Chondrocyte (in vitro differentiated cells): ENCODE results near the gene PDCL2. TPM values are rescaled to one million over a fixed set of nuclear protein-coding genes. Genes with fewer than 3 reads are reported as not detected.

Experiments used
- DNase-seq: peaks from one replicate; pipeline ENCODE4 v3.0.0; 2021; ENCODE audit warnings: mixed read lengths, low spot score
- H3K27ac Mint-ChIP-seq: one replicate; pipeline ENCODE4 v1.8.0; 2021; ENCODE audit warnings: mild to moderate bottlenecking, moderate library complexity, mixed read lengths; ENCODE audit not compliant: unreplicated experiment
- H3K27me3 Mint-ChIP-seq: 2 replicates; pipeline ENCODE4 v1.8.0; 2021; ENCODE audit warnings: low read depth, mixed read lengths
- H3K36me3 Mint-ChIP-seq: 2 replicates; pipeline ENCODE4 v1.8.0; 2021; ENCODE audit warnings: low read depth, mixed read lengths
- H3K4me1 Mint-ChIP-seq: 2 replicates; pipeline ENCODE4 v1.8.0; 2021; ENCODE audit warnings: low read depth, mild to moderate bottlenecking, mixed read lengths
- H3K4me3 Mint-ChIP-seq: one replicate; pipeline ENCODE4 v1.8.0; 2021; ENCODE audit warnings: mild to moderate bottlenecking, moderate library complexity, mixed read lengths; ENCODE audit not compliant: unreplicated experiment
- H3K9me3 Mint-ChIP-seq: 2 replicates; pipeline ENCODE4 v1.8.0; 2021; ENCODE audit warnings: low read depth, mixed read lengths
- total RNA-seq: library from RNA; stranded (reverse); gene quantifications from 3 replicates; pipeline ENCODE4 v1.2.1, GENCODE V29; 2021
- TF ChIP-seq, protein P1 (sequence below): fragments of 200-600 bp; sonication (generic); IDR thresholded peaks from 2 replicates; pipeline ENCODE4 v1.5.0; 2021; ENCODE audit warnings: antibody characterized with exemption, mild to moderate bottlenecking, moderate library complexity

Gene PDCL2
- total RNA-seq, 1 donor from 2014 or later: not detected

DNA sequence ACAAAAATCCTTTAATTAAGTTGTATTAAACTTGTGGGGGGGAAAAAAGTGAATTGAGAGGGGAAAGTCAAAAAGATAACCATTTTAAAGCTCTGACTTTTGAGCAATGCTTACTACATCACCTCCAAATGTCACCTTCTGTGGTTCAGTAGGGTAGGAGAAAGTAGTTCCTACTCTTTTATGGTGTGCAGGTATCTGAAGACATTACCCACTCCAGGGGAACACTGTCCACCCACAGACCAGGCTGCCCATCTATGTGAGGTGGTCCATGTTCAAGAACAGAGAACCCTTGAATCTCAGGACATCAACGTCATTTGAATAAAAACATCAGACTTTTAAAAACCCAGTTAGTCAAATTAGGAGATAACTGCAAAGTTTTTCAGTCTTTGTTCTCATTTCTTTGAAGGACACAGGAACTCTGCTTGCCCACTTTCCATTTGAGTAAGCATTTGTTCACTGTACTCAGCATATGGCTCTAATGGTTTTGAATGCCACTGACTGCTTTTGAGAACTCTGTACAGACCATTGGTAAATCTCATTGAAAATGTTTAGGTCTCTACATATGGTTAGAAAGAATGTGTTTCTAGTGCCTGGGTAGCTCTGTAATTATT, 25.6 kb upstream of the PDCL2 start:
- Mint-ChIP-seq H3K4me3 (no peak overlapping the region), H3K27ac (no peak overlapping the region), H3K9me3 (no peaks in the 10 kb centered on the region), H3K36me3 (no peaks in the 10 kb centered on the region), H3K4me1 (no peaks in the 10 kb centered on the region), H3K27me3 (peaks cover 4% of the 10 kb centered on the region)
- TF ChIP-seq, protein P1, sequence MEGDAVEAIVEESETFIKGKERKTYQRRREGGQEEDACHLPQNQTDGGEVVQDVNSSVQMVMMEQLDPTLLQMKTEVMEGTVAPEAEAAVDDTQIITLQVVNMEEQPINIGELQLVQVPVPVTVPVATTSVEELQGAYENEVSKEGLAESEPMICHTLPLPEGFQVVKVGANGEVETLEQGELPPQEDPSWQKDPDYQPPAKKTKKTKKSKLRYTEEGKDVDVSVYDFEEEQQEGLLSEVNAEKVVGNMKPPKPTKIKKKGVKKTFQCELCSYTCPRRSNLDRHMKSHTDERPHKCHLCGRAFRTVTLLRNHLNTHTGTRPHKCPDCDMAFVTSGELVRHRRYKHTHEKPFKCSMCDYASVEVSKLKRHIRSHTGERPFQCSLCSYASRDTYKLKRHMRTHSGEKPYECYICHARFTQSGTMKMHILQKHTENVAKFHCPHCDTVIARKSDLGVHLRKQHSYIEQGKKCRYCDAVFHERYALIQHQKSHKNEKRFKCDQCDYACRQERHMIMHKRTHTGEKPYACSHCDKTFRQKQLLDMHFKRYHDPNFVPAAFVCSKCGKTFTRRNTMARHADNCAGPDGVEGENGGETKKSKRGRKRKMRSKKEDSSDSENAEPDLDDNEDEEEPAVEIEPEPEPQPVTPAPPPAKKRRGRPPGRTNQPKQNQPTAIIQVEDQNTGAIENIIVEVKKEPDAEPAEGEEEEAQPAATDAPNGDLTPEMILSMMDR: no peak
- no peak for DNase-seq

DNA sequence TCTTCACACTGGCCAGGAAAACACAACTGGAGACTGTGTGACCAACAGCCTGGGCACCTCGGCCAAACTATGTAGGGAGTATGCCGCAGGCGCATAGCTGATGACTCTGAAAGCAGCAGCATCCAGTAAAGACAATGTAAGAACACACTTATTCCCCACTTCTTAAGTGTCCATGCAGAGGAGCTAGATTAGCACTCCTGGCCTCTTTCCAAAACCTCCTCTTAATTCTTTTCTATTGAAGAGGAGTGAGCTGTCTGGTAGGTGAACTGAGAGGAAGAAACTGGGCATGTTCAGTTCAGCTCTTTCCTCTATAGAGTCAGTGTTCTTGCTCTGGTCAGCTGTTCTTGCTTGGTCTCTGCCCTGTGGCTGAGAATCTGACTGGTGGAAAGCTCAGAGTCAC, 23.0 kb upstream of the PDCL2 start:
- H3K9me3 Mint-ChIP-seq: no peaks in the 10 kb centered on the region
- H3K27ac Mint-ChIP-seq: no peak overlapping the region
- peaks cover 4% of the 10 kb centered on the region for H3K27me3 Mint-ChIP-seq
- no peak overlapping the region for H3K4me3 Mint-ChIP-seq
- DNase-seq: no peak
- no peaks in the 10 kb centered on the region for H3K36me3 Mint-ChIP-seq
- TF ChIP-seq, protein P1: no peak
- no peaks in the 10 kb centered on the region for H3K4me1 Mint-ChIP-seq

DNA sequence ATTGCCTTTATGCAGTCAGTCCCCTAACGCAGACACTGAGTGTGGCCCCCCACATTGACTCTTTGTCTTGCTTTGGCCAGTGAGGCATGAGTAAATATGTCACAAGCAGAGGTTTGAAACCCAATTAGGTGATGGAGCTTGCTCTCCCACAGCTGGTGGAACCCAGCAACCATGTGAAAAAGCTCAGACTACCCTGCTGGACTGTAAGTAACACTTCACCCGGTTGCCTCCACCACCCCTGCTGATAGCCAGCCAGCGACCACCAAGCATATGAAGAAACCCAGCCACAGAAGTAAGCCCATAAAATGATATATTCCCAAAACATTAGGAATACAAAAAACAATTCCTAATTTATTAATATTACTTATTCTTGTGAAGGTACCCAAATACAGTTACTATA, 21.6 kb upstream of the PDCL2 start:
- no peaks in the 10 kb centered on the region for H3K4me1 Mint-ChIP-seq
- no peak overlapping the region for H3K27ac Mint-ChIP-seq
- H3K4me3 Mint-ChIP-seq: no peak overlapping the region
- no peak for DNase-seq
- no peaks in the 10 kb centered on the region for H3K36me3 Mint-ChIP-seq
- H3K9me3 Mint-ChIP-seq: no peaks in the 10 kb centered on the region
- TF ChIP-seq, protein P1: no peak
- peaks cover 4% of the 10 kb centered on the region for H3K27me3 Mint-ChIP-seq

DNA sequence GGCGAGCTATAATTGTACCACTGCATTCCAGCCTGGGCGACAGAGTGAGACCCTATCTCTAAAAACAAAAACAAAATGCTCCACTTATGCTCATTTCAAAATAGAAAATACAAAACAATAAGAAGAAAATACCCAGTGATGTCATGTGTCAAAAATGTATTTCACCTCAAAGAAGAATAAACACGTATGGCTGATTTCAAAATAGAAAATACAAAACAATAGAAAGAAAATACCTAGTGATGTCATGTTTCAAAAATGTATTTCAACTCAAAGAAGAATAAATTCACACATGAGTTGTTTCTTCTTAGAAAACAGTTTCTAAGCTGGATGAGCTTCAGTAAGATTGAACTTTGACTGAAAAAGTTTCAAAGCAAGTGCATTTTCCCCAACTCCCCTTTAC, 20.3 kb upstream of the PDCL2 start:
- H3K36me3 Mint-ChIP-seq: no peaks in the 10 kb centered on the region

DNA sequence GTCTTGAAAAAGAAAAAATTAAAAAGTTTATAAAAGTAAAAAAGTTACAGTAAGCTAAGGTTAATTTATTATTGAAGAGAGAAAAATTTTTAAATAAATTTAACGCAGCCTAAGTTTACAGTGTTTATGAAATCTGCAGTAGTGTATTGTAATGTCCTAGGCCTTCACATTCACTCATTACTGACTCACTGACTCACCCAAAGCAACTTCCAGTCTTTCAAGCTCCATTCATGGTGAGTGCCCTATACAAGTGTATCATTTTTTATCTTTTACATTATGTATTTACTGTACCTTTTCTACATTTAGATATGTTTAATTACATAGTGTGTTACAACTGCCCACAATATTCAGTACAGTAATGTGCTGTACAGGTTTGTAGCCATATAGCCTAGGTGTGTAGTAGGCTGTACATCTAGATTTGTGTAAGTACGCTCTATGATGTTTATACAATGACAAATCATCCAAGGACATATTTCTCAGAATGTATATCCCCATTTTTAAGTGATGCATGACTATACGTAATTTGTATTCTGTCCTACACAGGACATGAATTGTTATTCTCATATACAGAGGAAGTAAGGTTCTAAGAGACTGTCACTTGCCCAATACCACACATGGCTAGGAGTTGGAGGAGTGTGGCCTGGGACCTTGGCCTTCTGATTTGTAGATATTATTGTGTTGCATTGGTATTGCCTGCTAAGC, 19.5 kb upstream of the PDCL2 start:
- no peak overlapping the region for H3K27ac Mint-ChIP-seq

More for the DNA sequence above, 20.3 kb upstream of the PDCL2 start:
- Mint-ChIP-seq H3K9me3 (no peaks in the 10 kb centered on the region), H3K4me1 (no peaks in the 10 kb centered on the region), H3K27ac (no peak overlapping the region), H3K27me3 (peaks cover 4% of the 10 kb centered on the region), H3K4me3 (no peak overlapping the region)
- TF ChIP-seq, protein P1: no peak
- no peak for DNase-seq

More for the DNA sequence above, 19.5 kb upstream of the PDCL2 start:
- H3K4me3 Mint-ChIP-seq: no peak overlapping the region
- no peaks in the 10 kb centered on the region for H3K36me3 Mint-ChIP-seq
- H3K9me3 Mint-ChIP-seq: no peaks in the 10 kb centered on the region
- no peak for DNase-seq
- H3K4me1 Mint-ChIP-seq: no peaks in the 10 kb centered on the region
- H3K27me3 Mint-ChIP-seq: peaks cover 2% of the 10 kb centered on the region
- TF ChIP-seq, protein P1: no peak
